OCI-LY7 (cell line): ENCODE measurements around the gene MICALL2.

Experiments
- EZH2phosphoT487 ChIP-seq: fragments of 200-600 bp; sonication (generic); IDR thresholded peaks from 2 replicates; pipeline ENCODE4 v1.6.1; 2018; ENCODE audit warnings: low read depth, borderline replicate concordance, mild to moderate bottlenecking, mixed run types, antibody characterized with exemption, low read length, moderate library complexity, mixed read lengths
- TF ChIP-seq, protein P1 (sequence below): fragments of 200-600 bp; sonication (generic); conservative IDR thresholded peaks from 2 replicates; pipeline ENCODE4 v1.5.1; 2014; ENCODE audit warnings: mild to moderate bottlenecking, antibody characterized with exemption, low read length, moderate library complexity, mixed read lengths

DNA sequence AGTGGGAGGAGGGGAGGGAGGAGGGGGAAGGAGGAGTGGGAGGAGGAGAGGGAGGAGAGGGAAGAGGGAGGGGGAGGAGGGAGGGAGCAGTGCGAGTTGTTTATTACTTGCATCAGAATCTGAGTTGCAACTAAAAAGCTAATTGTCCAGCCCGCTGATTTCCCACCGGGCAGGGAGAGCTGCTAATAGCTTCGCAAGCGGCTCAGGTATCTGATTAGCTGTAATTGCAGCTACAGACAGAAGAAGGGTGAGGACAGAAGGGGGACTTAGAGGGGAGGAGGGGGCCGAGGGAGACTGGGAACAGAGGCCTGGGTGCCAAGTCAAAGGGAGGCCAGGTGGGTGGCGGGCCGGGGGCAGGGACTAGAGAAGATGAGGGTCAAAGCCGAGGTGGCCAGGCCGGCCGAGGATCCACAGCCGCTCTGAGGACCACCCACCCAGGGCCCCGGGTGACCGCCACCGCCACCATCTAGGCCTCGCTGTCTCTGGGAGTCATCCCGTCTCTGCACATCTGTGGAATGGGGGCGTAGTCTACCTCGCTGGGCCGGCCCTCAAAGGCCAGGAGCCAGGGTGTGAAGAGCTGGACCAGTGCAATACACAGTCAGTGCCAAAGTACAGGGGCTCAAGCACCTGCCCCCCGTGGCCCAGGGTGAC is 54.2 kb downstream of the MICALL2 start:
- TF ChIP-seq, protein P1, sequence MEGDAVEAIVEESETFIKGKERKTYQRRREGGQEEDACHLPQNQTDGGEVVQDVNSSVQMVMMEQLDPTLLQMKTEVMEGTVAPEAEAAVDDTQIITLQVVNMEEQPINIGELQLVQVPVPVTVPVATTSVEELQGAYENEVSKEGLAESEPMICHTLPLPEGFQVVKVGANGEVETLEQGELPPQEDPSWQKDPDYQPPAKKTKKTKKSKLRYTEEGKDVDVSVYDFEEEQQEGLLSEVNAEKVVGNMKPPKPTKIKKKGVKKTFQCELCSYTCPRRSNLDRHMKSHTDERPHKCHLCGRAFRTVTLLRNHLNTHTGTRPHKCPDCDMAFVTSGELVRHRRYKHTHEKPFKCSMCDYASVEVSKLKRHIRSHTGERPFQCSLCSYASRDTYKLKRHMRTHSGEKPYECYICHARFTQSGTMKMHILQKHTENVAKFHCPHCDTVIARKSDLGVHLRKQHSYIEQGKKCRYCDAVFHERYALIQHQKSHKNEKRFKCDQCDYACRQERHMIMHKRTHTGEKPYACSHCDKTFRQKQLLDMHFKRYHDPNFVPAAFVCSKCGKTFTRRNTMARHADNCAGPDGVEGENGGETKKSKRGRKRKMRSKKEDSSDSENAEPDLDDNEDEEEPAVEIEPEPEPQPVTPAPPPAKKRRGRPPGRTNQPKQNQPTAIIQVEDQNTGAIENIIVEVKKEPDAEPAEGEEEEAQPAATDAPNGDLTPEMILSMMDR: no peak
- TF ChIP-seq EZH2phosphoT487: no peak
